Spinal cord (tissue), 10 donors: ENCODE measurements around the gene ARHGEF7. TPM values are rescaled to one million over a fixed set of nuclear protein-coding genes. Genes with fewer than 3 reads are reported as not detected.

Experiments
- DNase-seq, 6 donors: peaks; one replicate each; pipeline versions ENCODE4 v3.0.0 to v3.0.0-alpha.2; 2013 to 2015; ENCODE audit warnings: low spot score in 6 of 6, low read depth in 4 of 6
- H3K27ac ChIP-seq: one replicate; pipeline ENCODE4 v1.5.1; 2013; ENCODE audit warnings: low read depth, low read length, control low read depth
- H3K27me3 ChIP-seq: one replicate; pipeline ENCODE4 v1.6.1; 2013; ENCODE audit warnings: low read length; ENCODE audit not compliant: control insufficient read depth, insufficient read depth
- H3K36me3 ChIP-seq: one replicate; pipeline ENCODE4 v1.6.1; 2013; ENCODE audit warnings: low read length; ENCODE audit not compliant: control insufficient read depth, insufficient read depth
- H3K4me1 ChIP-seq: one replicate; pipeline ENCODE4 v1.6.1; 2013; ENCODE audit warnings: low read length; ENCODE audit not compliant: control insufficient read depth, insufficient read depth
- H3K4me3 ChIP-seq: one replicate; pipeline ENCODE4 v1.5.1; 2013; ENCODE audit warnings: low read depth, low read length, control low read depth
- H3K9me3 ChIP-seq: one replicate; pipeline ENCODE4 v1.6.1; 2013; ENCODE audit warnings: low read length; ENCODE audit not compliant: control insufficient read depth, insufficient read depth
- WGBS: methylation state at CpG from one replicate; pipeline ENCODE4 v1.1.5; 2013; ENCODE audit warnings: missing lambda C conversion rate; ENCODE audit not compliant: insufficient coverage; 5-methylcytosine and 5-hydroxymethylcytosine counted together
- polyA plus RNA-seq, 2 donors: library from polyadenylated mRNA; unstranded; fragments of 120-200 nt; gene quantifications; one replicate each; pipeline ENCODE4 v1.2.1, GENCODE V29; 2013; ENCODE audit not compliant: insufficient read length in 2 of 2
- total RNA-seq, 2 donors: library from RNA; depleted of rRNA in 1 of 2; stranded (reverse); fragments of 120-200 nt in 1 of 2; fragments of >200 nt in 1 of 2; gene quantifications; one replicate each; pipeline versions ENCODE4 v1.2.3 to v1.2.4, GENCODE V29; 2013 to 2014
- donor health status: healthy.

The ARHGEF7 gene
- total and polyA plus RNA-seq, 4 donors = 66.1 to 140 (median 120) TPM

GRCh38 chr13:111265006-111265700 is 150.0 kb downstream of the ARHGEF7 start:
- Histone ChIP-seq H3K4me3 (no peak overlapping the region), H3K36me3 (peaks cover 34% of the 10 kb centered on the region), H3K4me1 (peaks cover 7% of the 10 kb centered on the region), H3K27me3 (no peaks in the 10 kb centered on the region), H3K27ac (no peak overlapping the region), H3K9me3 (no peaks in the 10 kb centered on the region)
- WGBS = 88% methylated on average over 7 of the region's 14 CpGs
- no peak for DNase-seq

GRCh38 chr13:111265701-111266035 is 150.6 kb downstream of the ARHGEF7 start:
- H3K27ac ChIP-seq = no peak overlapping the region
- H3K4me3 ChIP-seq = no peak overlapping the region
- DNase-seq = no peak
- no peaks in the 10 kb centered on the region for H3K27me3 ChIP-seq
- H3K9me3 ChIP-seq = no peaks in the 10 kb centered on the region
- 69% methylated on average over 6 of the region's 7 CpGs for WGBS
- peaks cover 34% of the 10 kb centered on the region for H3K36me3 ChIP-seq
- peaks cover 7% of the 10 kb centered on the region for H3K4me1 ChIP-seq

GRCh38 chr13:111267205-111267604 is 152.1 kb downstream of the ARHGEF7 start:
- Histone ChIP-seq H3K4me1 (peaks cover 7% of the 10 kb centered on the region), H3K27ac (no peak overlapping the region), H3K9me3 (no peaks in the 10 kb centered on the region), H3K4me3 (no peak overlapping the region), H3K27me3 (no peaks in the 10 kb centered on the region), H3K36me3 (peaks cover 43% of the 10 kb centered on the region)
- DNase-seq = no peak
- WGBS = 83% methylated on average over 4 of the region's 5 CpGs

- Histone ChIP-seq H3K4me1 (peaks cover 7% of the 10 kb centered on the region), H3K9me3 (no peaks in the 10 kb centered on the region), H3K27ac (no peak overlapping the region), H3K4me3 (no peak overlapping the region), H3K27me3 (no peaks in the 10 kb centered on the region), H3K36me3 (peaks cover 49% of the 10 kb centered on the region)
- no peak for DNase-seq
- no CpG with 5 or more reads among the region's 2 CpGs for WGBS
Measured at GRCh38 chr13:111267784-111268183, 152.7 kb downstream of the ARHGEF7 start.

GRCh38 chr13:111269508-111269907 is 154.4 kb downstream of the ARHGEF7 start:
- H3K9me3 ChIP-seq = no peaks in the 10 kb centered on the region
- H3K4me3 ChIP-seq = no peak overlapping the region
- WGBS = 87% methylated on average over 10 of the region's 10 CpGs
- no peak for DNase-seq
- H3K36me3 ChIP-seq = peaks cover 58% of the 10 kb centered on the region
- peaks cover 7% of the 10 kb centered on the region for H3K4me1 ChIP-seq
- no peaks in the 10 kb centered on the region for H3K27me3 ChIP-seq
- no peak overlapping the region for H3K27ac ChIP-seq

- peaks cover 7% of the 10 kb centered on the region for H3K4me1 ChIP-seq
- no peak overlapping the region for H3K27ac ChIP-seq
- H3K4me3 ChIP-seq = no peak overlapping the region
- peak in 1 of 6 donors; percentile 14 for DNase-seq
- H3K27me3 ChIP-seq = no peaks in the 10 kb centered on the region
- peaks cover 58% of the 10 kb centered on the region for H3K36me3 ChIP-seq
- WGBS = 63% methylated on average over 4 of the region's 5 CpGs
- no peaks in the 10 kb centered on the region for H3K9me3 ChIP-seq
Measured at GRCh38 chr13:111270126-111270525, 155.0 kb downstream of the ARHGEF7 start.

GRCh38 chr13:111270765-111271698 is 155.9 kb downstream of the ARHGEF7 start:
- peaks cover 7% of the 10 kb centered on the region for H3K4me1 ChIP-seq
- no peaks in the 10 kb centered on the region for H3K9me3 ChIP-seq
- H3K27me3 ChIP-seq = no peaks in the 10 kb centered on the region
- no peak overlapping the region for H3K27ac ChIP-seq
- 87% methylated on average over 15 of the region's 20 CpGs for WGBS
- H3K4me3 ChIP-seq = no peak overlapping the region
- H3K36me3 ChIP-seq = peaks cover 56% of the 10 kb centered on the region
- no peak for DNase-seq

GRCh38 chr13:111272117-111272516 is 157.0 kb downstream of the ARHGEF7 start:
- H3K4me3 ChIP-seq = no peak overlapping the region
- H3K27me3 ChIP-seq = no peaks in the 10 kb centered on the region
- DNase-seq = no peak
- H3K27ac ChIP-seq = no peak overlapping the region
- 96% methylated on average over 7 of the region's 7 CpGs for WGBS
- H3K9me3 ChIP-seq = no peaks in the 10 kb centered on the region
- peaks cover 49% of the 10 kb centered on the region for H3K36me3 ChIP-seq
- peaks cover 7% of the 10 kb centered on the region for H3K4me1 ChIP-seq

- DNase-seq = no peak
- H3K4me1 ChIP-seq = no peaks in the 10 kb centered on the region
- H3K9me3 ChIP-seq = no peaks in the 10 kb centered on the region
- H3K27ac ChIP-seq = no peak overlapping the region
- no peak overlapping the region for H3K4me3 ChIP-seq
- WGBS = 89% methylated on average over 8 of the region's 10 CpGs
- no peaks in the 10 kb centered on the region for H3K27me3 ChIP-seq
- H3K36me3 ChIP-seq = peaks cover 40% of the 10 kb centered on the region
Measured at GRCh38 chr13:111275382-111275781, 160.3 kb downstream of the ARHGEF7 start.
